Epithelial cell of prostate (primary cell): ENCODE measurements around the gene TBC1D16.

Experiments used
- DNase-seq: peaks from one replicate; pipeline ENCODE4 v3.0.0-alpha.2; 2011; ENCODE audit warnings: low read depth, low spot score
- H3K27ac ChIP-seq: fragments of 450-650 bp; 2 replicates; pipeline ENCODE4 v1.5.1; 2017; ENCODE audit warnings: mild to moderate bottlenecking

TBC1D16 gene

DNA sequence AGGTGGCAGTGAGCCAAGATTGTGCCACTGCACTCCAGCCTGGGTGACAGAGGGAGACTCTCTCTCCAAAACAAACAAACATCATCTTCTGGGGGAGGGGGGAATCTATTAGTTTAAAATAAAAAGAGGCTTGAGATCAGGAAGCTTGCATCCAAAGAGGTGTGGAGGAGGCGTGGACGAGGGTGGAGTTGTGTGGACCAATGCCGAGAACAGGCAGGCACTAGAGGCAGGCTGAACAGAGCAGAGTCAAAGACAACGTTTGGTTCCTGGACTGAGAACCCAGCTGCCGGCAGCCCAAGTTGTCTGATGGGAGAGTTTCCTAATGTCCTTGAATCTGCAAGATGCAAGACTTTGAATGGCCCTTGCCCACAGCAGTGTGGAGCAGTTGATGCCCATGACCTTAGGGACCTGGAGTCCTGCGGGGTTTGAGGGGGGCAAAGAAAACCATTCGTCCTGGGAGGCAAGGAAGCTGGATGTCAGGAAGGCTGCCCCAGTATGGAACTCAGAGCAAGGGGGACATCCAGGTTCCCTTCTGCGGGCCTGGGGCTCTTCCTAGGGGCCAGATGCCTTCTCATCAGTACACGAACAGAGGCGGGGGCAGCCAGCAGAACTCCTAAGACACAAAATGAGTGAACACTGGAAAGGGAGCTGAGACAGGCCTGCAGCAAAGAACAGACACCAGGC, 9.2 kb downstream of the TBC1D16 start:
- no peak overlapping the region for H3K27ac ChIP-seq
- no peak for DNase-seq

DNA sequence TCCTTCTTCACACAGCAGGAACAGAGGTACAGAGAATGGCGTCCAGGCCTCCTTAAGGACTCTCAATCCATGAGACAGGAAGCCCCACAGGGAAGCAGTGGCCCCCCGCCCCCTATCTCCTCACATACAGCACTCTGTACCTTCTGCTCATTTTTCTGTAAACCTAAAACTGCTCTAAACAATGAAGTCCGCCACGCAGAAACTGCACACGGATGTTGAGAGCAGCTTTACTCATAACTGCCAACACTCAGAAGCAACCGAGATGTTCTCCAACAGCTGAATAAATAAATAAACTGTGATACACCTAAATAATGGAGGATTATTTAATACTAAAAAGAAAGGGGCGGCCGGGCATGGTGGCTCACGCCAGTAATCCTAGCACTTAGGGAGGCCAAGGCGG, 9.9 kb downstream of the TBC1D16 start:
- no peak overlapping the region for H3K27ac ChIP-seq
- DNase-seq = no peak

DNA sequence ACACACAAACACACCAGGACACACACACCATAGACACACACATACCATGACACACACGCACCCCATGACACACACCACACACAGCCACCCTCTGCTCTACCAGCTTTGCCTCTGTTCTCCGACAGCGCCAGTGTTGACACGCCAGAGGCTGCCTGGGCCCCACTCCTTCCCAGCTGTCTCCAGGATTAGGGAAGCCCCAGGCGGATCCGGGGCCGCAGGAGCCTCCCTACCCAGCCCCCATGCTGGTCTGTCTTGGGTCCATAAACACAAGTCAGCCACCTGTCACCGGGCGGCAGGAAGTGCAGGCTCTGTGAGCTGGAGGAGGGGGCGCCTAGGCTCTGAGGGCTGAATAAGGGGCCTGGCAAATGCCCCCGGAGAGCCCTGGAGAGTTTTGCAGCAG, 10.5 kb downstream of the TBC1D16 start:
- DNase-seq = peak; percentile 39
- H3K27ac ChIP-seq = no peak overlapping the region

DNA sequence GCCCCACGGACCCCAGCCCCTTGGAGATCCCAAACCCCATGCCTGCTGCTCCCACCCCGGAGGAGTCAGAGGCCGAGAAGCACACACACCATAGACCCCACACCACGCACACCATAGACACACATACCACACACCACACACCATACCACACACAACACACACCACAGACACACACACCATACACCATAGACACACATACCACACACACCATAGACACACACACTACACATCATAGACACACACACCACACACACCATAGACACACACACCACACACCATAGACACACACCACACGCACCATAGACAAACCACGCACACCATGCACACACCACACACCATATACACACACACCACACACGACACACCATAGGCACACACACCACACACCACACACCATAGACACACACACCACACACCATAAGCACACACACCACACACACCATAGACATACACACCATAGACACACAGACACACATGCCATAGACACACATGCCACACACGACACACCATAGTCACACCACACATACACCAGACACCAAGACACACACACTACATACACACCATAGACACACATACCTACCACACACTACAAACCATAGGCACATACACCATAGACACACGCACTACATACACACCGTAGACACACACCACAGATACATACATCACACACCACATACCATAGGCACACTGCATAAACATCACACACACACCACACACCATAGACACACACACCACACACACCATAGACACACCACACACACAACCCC, 11.3 kb downstream of the TBC1D16 start:
- DNase-seq = no peak
- no peak overlapping the region for H3K27ac ChIP-seq

DNA sequence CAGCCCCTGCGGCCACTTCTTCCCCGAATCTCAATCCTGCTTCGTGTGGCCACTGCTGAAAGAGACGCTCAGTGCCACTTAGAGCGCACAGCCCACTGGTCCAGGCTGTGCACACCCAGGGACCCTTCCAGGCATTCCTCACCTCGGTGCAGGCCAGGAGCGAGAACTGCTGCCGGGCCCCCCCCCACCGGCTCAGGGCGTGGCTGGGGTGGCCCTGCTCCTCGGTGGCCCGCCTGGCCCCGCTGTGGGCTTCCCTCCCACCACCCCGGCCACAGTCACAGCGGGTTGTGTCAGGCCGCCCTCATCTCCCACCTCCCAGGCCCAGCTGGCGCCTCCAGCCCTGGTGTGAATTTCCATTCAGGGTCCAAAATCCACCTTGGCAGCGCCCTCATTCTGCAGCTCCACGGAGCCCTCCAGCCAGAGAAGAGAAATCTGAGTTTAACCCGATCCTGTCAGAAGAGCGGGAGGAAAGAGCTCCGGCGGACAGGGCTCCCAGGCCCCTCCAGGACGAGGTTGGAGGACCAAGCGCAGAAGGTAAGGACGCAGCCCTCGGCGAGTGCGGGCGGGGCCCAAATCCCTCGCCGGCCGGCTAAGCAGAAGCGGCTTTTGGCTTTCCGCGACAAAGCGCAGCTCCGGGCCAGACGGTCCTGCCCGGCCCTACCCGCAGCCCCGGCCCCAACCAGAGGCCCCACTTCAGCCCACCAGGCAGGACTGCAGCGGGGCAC, 12.0 kb downstream of the TBC1D16 start:
- no peak overlapping the region for H3K27ac ChIP-seq
- no peak for DNase-seq

DNA sequence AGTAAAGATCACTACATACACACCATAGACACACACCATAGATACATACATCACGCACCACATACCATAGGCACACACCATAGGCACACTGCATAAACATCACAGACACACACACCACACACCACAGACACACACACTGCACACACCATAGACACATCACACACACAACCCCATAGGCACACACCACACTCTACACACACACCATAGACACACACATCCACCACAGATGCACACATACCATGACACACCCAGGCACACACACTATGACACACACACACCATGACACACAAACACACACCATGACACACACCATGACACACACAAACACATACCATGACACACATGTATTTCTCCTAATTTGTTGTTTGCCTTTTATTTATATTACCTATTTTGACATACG, 14.1 kb downstream of the TBC1D16 start:
- DNase-seq = no peak
- no peak overlapping the region for H3K27ac ChIP-seq

DNA sequence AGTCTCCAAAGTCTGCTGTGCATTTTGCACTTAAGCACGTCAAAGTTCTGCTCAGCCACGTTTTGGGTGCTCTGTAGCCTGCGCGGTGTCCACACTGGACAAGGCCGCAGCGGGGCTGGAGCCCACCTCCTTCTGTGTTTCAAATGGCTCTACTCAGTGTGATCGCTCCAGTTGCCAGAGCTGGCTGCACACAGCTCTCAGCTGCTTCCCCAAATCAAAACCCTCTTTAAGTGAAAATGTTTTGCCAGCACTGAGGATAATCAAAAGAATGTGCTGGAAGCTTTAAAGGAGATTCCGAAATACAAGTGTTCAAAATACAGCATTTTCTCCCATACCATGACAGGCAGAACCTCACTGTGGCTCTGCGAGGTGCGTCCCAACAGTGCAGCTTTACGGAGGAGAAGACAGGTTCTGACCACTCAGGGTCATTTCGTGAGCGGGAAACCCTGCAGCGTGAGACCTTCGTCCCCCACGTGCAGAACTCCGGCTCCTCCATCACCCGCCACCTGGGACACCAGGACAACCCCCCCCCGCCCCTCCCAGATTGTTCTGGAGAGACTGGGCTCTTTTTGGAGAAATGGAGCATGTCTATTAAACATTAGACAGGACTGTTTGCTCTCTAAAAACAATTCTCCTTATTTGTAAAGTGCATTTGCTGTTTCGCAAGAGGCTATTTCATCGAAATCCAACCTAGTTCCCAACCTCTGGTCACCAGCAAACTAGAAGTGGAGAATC, 16.6 kb downstream of the TBC1D16 start:
- H3K27ac ChIP-seq = no peak overlapping the region
- no peak for DNase-seq

DNA sequence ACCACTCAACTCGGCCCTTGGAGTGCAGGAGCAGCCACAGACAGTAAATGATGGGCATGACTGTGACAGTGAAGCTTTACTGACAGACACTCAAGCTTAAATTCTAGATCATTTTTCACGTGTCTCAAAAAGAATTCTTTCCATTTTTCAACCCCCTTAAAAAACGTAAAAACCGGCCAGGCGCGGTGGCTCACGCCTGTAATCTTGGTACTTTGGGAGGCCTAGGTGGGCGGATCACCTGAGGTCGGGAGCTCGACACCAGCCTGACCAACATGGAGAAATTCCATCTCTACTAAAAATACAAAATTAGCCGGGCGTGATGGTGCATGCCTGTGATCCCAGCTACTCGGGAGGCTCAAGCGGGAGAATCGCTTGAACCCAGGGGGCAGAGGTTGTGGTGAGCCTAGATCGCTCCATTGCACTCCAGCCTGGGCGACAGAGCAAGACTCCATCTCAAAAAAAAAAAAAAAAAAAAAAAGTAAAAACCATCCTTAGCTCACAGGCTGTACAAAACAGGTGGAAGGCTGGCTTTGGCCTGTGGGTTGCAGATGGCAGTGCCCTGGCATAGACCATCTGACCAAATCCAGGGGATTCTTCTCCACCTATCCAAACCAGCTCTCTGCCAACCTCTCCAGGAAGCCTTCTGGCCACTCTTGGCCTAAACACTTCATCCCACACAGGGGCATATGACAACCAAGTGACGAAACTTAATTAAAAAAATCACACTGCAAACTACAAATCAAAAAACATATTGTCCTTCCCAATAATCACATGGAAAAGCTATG, 18.3 kb downstream of the TBC1D16 start:
- no peak for DNase-seq

DNA sequence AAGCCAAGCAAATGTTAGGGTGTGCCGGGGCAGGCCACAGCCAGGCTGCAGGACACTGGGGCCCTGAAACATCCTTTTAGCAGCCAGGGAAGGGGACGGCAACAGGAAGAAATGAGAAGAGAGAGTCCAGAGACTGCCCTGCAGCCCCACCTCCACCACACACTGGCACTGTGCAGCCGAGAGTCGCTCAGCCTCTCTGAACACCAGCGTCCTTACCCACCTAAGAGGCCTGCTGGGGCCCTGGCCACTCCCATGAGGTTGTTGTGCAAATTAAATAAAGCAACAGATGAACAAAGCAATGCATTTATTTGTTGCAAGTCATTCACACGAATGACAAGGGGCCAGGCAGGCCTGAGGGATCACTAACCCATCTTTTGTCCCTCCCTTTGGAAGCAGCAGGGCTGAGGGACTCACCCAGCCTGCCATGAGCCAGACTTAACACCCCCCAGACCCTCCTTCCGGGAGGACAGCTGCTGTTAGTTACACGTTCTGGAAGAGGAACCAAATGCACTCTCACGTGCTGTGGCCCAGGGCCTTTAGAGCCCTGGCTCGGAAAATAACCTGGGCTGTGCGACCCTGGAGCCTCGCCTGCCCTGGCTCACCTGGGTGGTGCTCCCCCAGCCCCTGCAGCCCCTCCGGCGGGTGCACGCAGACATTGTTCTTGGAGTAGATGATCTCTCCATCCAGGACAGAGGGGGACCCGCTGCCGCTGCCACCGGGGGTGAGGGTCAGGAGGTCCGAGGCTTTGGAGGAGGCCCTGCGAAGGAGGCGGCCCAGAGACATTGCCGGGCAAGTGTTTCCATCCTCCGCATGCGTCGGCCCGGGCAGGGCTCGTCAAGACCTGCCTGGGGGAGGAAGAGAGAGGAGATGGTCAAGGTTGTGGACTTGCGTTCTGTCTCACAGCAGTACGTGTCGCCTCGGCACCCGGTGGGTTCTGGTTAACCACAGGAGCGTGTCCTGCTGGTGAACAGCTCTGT, 22.6 kb downstream of the TBC1D16 start:
- H3K27ac ChIP-seq = no peak overlapping the region
- no peak for DNase-seq

More for the DNA sequence above, 18.3 kb downstream of the TBC1D16 start:
- H3K27ac ChIP-seq = no peak overlapping the region

DNA sequence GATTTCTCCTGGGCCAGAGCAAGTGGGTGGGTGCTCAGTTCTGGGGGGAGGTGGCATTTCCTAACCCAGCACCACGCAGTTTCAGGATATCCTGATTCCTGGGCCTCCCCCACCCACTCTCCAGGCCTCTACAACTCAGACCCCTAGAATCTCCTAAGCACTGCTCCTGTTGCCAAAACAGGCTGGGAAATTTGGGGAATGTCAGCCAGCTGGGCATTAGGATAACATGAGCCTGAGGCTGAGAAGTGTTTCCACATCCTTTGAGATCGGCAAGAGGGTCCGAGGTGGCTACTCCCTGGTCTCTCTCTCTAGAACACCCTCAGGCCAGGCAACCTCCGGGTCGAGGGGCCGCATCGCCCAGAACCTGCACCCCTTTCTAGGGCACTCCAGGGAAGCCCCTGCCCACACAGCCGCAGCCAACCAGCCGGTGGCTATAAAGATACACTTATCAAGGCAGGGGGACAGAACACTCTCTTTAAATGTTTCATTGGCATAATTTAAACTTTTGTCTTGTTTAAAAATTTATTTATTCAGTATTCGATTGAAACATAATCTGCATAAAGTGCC, 23.6 kb downstream of the TBC1D16 start:
- DNase-seq = no peak
- no peak overlapping the region for H3K27ac ChIP-seq

DNA sequence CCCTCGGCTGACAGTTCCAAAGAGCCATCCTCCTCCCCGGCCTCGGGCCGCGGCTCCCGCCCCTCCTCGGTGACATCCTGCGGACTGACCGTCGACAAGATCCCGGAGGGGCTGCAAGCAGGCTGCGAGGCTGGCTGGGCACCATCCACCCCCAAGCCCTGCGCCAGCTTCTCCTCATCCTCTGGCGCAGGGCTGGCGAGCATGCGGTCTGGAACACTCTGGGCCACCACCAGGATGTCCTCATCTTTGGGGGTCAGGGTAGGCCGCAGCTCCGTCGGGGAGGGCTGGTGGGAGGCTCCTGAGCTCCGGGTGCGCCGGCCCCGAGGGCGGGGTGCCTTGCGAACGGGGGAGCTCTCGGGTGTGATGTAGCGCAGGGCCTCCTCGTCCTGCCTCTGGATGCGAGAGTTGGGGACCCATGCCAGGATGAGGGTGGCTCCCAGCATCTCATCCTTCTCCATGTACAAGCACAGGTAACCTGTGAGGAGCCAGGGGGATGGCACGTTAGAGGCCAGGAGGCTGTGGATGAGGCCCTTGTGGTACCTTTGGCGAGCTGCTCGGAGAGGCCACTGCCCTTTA, 25.3 kb downstream of the TBC1D16 start:
- DNase-seq = no peak
- H3K27ac ChIP-seq = no peak overlapping the region

DNA sequence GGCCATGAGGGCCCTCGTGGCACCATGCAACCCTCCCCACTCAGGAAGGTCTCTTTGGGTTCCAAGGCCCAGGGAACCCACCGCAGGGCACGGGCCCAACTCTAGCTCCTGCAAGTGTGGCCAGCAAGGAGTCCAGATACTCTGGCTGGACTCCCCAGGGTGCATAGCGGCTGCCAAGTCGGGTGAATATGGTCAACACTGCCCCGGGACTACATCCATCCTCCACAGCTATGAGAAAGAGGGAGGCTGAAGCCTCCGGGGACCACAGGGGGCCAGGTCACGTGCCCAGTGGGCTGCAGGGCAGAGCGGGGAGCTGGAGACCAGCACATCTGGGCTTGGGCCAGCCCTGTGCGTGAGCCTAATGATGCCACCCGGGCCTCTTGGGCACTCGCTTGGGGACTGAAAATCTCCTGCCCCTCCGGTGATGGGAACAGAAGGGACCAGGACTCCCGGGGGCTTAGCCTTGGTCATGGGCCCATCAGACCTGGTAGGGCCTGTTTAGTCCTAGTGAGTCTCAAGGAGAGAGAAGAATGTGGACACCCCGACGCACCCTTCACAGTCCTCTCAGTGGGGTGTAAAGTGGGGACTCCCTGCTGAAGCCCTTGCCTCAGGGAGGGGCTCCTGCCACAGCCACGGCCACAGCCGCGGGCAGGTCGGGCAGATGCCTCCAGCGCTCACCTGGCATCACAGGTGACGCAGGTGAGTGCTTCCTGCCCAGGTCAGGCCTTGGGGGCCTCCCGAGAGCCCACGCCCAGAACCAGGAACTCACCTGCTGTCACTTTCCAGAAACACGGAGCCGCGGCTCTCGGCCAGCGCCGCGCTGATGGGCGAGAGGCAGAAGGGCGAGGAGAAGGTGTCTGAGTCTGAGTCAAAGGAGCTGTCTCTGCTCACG, 26.0 kb downstream of the TBC1D16 start:
- no peak for DNase-seq
- no peak overlapping the region for H3K27ac ChIP-seq

DNA sequence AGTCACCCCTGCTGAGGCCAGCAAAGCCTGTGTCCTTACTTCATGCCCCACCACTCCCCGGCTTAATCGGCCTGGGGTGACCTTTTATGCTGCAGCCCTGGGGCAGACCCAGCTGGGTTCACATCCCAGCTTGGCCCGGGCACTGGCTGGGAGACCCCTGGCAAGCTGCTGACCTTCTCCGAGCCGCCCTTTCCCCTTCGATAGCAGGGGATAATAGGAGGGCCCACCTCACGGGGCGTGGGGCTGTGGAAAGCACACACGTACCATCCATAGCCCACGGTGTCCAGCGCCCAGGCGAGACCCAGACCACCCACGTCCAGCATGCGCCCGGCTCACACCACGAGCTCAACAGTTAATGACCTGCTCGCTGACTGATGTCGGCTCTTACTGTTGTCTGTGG, 26.8 kb downstream of the TBC1D16 start:
- DNase-seq = no peak
- H3K27ac ChIP-seq = no peak overlapping the region

DNA sequence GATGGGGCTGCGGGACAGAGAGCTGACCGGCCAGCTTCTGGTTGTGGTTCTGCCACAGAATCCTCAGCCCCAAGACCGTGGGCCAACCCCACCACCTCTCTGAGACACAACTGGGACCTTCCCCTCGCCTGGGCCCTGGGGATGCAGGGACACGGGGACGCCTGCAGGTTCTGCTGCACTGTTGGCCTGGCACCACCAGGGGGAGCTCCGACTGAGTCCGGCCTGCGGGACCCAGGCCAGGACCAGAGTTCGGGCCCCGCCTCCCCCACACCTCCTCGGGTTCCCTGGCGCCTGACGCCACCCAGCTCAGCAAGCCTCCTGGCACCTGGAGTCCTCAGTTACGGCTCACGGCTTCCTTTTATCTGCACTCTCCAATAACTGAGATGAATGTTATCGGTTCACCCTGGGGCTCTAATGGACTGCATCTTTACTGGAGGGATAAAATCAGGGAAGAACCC, 27.3 kb downstream of the TBC1D16 start:
- H3K27ac ChIP-seq = no peak overlapping the region
- no peak for DNase-seq

DNA sequence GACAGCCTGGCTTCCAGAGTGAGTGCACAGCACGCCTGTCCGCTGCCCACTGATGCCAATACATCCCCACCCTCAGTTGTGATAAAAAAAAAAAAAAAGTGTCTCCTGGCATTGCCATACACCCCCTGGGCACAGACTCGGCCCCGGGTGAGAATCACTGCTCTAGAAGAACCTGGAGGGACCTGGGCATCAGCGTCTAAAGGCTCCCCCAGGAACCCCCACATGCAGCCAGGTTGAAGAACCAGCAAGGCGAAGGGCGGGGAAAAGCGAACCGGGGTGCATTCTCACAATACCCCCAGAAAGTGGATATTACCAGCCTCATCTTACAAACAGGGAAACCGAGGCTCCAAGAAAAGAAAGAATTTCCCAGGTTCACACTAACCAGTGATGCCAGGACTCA, 27.7 kb downstream of the TBC1D16 start:
- H3K27ac ChIP-seq = no peak overlapping the region
- no peak for DNase-seq

DNA sequence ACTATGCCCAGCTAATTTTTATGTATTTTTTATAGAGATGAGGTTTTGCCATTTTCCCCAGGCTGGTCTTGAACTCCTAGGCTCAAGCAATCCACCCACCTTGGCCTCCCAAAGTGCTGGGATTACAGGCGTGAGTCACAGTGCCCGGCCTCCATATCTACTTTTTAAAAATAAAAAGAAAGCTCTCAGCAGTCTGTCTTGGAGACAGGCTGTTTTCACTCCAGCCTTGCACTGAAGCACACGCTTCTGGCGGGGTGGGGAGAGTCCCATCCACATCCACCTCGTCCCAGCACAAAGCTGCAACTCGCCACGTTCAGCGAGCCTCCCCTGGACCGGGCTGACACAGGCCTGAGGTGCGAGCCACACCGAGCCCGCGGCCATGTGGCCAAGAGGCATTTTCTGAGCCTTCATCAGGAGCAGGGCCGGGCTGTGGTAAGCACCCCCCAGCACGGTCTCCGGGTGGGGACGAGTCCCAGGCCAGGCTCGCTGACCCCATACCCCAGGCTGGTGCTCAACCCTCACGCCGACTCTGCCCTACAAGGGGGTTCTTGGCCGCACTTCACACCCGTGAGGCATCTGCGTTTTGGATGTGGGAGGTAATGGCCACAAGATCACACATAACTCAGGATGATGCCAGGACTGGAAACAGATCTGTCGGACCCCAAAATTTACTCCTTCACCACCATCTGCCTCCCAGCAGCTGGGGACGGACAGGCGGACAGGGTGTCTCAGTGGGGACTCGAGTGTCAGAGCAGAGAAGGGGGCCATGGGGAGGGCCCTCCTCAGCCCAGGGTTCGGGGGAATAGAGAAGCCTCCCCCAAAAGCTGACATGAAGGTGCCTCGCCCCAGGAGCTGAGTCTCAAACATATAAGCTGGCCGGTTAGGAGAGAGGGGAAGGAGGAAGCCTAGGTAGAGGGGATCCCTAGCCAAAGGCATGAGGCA, 28.6 kb downstream of the TBC1D16 start:
- H3K27ac ChIP-seq = no peak overlapping the region
- no peak for DNase-seq
